ENCODE data around the gene SNX18. TPM values are rescaled to one million over a fixed set of nuclear protein-coding genes. Genes with fewer than 3 reads are reported as not detected.

Gene SNX18
- polyA plus RNA-seq, 1 experiment = 47.0 TPM

DNA sequence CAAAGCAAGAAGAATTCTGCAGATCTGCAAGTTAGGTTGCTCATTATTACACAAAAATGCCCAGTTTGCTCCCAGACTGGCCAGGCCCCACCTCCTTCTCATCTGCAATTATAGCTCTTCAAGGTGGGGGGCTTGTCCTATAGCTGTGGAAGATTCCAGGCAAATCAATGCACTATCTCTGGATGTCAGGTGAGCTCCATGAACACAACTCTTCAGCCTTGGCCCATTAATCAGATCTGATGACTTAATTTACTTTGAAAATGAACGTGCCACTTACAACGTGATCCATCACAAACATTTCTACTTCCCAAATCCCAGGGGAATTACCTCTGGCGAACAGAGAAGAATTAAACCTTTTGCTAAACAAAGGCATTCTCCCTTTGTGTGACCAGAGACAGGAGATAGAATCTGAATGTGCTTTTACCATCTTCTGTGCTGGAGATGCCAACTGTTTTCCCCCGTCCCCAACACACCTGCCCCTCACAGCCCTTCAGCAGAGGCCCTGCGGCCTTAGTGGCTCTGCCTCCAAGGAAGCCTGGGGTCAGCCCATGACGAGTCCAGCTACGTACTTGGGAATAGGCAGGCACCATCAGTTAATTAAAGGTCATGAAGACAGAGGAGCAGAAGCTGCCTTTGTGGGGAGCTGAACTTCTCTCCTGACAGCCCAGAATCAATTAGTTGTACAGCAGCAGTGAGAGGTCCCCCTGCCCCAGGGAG lies 60.5 kb downstream of the SNX18 start:
- ChIA-PET POLR2A (no interaction called here), CTCF (interaction anchor here (1.8 kb wide), 1 partner anchor 11 kb away, joined by 4 read pairs; no protein-coding TSS in a partner anchor)
- Histone ChIP-seq H3K36me3 (ENCODE audit: control insufficient read depth, insufficient read depth, low read length) (no peaks in the 10 kb centered on the region), H3K27me3 (ENCODE audit: control insufficient read depth, insufficient read depth, low read length) (no peaks in the 10 kb centered on the region; the same call in 1 of the 2 replicates), H3K4me3 (ENCODE audit: low read depth, low read length) (no peak overlapping the region)
- DNase-seq (ENCODE audit: low read depth) = no peak
- TF ChIP-seq, protein P1, sequence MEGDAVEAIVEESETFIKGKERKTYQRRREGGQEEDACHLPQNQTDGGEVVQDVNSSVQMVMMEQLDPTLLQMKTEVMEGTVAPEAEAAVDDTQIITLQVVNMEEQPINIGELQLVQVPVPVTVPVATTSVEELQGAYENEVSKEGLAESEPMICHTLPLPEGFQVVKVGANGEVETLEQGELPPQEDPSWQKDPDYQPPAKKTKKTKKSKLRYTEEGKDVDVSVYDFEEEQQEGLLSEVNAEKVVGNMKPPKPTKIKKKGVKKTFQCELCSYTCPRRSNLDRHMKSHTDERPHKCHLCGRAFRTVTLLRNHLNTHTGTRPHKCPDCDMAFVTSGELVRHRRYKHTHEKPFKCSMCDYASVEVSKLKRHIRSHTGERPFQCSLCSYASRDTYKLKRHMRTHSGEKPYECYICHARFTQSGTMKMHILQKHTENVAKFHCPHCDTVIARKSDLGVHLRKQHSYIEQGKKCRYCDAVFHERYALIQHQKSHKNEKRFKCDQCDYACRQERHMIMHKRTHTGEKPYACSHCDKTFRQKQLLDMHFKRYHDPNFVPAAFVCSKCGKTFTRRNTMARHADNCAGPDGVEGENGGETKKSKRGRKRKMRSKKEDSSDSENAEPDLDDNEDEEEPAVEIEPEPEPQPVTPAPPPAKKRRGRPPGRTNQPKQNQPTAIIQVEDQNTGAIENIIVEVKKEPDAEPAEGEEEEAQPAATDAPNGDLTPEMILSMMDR (IDR thresholded peaks at IDR 0.05; ENCODE audit: insufficient read depth, low read depth, low read length) = no peak

DNA sequence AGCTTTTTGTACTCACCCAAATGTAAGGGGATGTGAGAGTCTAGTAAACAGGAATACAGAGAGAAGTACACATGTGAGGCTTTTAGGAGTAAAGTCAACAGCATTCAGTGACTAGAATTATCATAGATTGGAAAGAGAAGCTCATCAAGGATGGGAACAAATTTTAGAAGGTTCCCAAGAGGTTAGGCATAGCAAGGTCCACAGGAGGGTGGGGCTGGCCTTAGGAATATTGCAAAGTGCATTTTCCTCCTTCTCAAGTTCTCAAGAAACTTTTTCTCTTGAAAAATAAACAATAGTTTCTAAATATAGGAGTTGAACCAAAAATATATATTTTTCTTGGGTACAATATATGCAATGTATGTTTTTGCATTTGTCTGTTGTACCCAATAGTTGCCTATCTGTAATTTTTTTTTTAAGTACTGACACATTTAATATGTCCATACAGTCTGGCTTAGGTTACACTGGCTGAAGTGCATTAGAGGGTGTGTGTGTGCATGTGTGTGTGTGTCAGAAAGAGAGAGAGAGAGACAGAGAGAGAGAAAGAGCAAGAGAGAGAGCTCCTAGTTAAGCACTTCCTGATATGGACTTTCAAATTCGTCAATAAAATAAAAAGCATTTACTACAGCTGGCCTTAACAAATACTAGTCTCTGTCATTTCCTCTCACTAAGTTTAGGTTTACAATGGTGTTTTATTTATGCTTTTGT lies 62.2 kb downstream of the SNX18 start:
- Histone ChIP-seq H3K27me3 (ENCODE audit: control insufficient read depth, insufficient read depth, low read length) (no peaks in the 10 kb centered on the region; the same call in 1 of the 2 replicates), H3K36me3 (ENCODE audit: control insufficient read depth, insufficient read depth, low read length) (no peaks in the 10 kb centered on the region), H3K4me3 (ENCODE audit: low read depth, low read length) (no peak overlapping the region)
- TF ChIP-seq, protein P1 (IDR thresholded peaks at IDR 0.05; ENCODE audit: insufficient read depth, low read depth, low read length) = no peak
- CTCF ChIA-PET = interaction anchor here (0.8 to 1.8 kb wide), 3 partner anchors 9 to 55 kb away, joined by 4 to 6 read pairs (median 4); no protein-coding TSS in a partner anchor
- POLR2A ChIA-PET = no interaction called here
- DNase-seq (ENCODE audit: low read depth) = no peak

DNA sequence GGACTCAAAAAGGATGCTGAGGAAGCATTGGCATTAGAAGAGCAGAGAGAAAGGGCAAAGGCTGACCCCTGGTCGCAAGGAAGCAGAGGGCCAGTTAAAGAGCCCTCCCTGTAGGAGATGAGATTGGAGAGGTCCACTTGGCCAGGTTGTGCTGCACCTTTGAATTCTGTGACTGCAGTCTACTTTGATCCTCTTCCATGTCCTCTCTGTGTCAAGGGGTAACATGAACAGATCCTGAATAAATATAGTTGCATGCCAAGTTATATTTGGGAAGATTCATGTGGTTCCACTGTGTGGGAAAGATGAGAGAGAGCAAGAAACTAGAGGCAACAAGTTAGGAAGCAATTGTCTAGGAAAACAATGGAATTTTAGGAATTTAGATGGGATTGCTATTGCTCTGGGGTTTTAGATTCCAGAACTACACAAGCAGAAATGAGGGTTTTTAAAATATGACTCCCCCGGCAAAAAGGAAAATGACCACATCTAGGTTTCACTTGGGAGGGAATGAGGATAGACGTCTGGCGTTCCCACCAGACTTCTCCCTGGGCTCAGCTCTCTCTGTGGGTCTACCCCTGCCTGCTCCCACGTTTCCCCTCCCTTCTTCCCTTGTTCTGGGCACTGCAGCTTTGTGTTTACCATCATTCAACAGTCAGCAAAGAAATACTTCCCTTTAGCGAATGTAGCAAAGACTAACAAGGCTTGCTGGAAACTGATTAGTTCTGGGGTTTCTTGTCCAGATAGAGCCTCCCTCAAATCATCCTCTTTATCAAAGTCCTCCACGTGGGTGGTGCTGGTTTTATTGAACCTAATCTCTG lies 63.6 kb downstream of the SNX18 start:
- CTCF ChIA-PET = interaction anchor here (1.8 to 1.9 kb wide), 2 partner anchors 18 to 31 kb away, joined by 4 to 6 read pairs; no protein-coding TSS in a partner anchor
- H3K27me3 ChIP-seq (ENCODE audit: control insufficient read depth, insufficient read depth, low read length) = no peaks in the 10 kb centered on the region; the same call in 1 of the 2 replicates
- POLR2A ChIA-PET = no interaction called here
- DNase-seq (ENCODE audit: low read depth) = peak; percentile 37
- TF ChIP-seq, protein P1 (IDR thresholded peaks at IDR 0.05; ENCODE audit: insufficient read depth, low read depth, low read length) = no peak
- no peaks in the 10 kb centered on the region for H3K36me3 ChIP-seq (ENCODE audit: control insufficient read depth, insufficient read depth, low read length)
- no peak overlapping the region for H3K4me3 ChIP-seq (ENCODE audit: low read depth, low read length)

DNA sequence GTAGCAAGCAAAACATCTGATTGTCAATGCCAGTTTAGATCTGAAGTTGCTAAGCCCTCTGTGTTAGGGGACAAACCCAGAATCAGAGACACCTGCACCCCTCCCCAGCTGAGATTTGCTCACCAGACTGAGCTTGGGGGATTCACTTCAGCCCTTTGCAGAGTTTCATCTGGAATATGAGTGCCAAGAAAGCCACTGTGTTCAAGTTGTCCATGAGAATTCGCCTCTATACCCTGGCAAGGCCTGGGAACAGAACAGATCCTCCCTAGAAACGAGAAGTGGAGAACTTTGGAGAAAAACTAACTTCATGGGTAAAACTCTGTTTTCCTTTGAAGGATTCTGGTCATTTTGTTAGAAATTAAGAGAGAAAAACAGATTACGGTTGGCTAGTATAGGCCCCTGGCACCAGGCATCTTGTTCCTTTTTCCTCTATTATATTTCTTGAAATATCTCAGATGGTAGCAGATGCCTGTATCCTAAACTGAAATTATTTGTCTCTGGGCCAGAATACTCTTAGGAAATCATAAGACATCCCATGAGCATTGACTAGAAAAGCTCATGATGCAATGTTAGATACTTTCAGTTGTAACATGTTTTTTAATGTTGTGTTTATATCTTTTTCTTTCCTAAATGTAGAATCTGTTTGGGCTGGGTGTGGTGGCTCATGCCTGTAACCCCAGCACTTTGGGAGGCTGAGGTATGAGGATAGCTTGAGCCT lies 64.4 kb downstream of the SNX18 start:
- TF ChIP-seq, protein P1 (IDR thresholded peaks at IDR 0.05; ENCODE audit: insufficient read depth, low read depth, low read length) = no peak
- peak; percentile 16 for DNase-seq (ENCODE audit: low read depth)
- no peaks in the 10 kb centered on the region; the same call in 1 of the 2 replicates for H3K27me3 ChIP-seq (ENCODE audit: control insufficient read depth, insufficient read depth, low read length)
- CTCF ChIA-PET = interaction anchor here (1.0 to 1.9 kb wide), 2 partner anchors 23 to 32 kb away, joined by 4 read pairs; no protein-coding TSS in a partner anchor
- POLR2A ChIA-PET = no interaction called here
- H3K36me3 ChIP-seq (ENCODE audit: control insufficient read depth, insufficient read depth, low read length) = no peaks in the 10 kb centered on the region
- H3K4me3 ChIP-seq (ENCODE audit: low read depth, low read length) = no peak overlapping the region
